ENCODE results near the gene GIMAP6.

Gene GIMAP6

GRCh38 chr7:150654692-150655091, 22.5 kb upstream of the GIMAP6 start:
- H3K4me3 ChIP-seq (replicated peaks; ENCODE audit: insufficient read depth, low read length) = no peak overlapping the region
- no peak overlapping the region for H3K27ac ChIP-seq (replicated peaks)
- TF ChIP-seq POLR2AphosphoS5 (IDR thresholded peaks at IDR 0.05; ENCODE audit: low read depth) = no peak
- TF ChIP-seq SPI1 (IDR thresholded peaks at IDR 0.05; ENCODE audit: borderline replicate concordance, low read depth) = no peak
- H3K27me3 ChIP-seq (ENCODE audit: insufficient read depth, poor library complexity, severe bottlenecking) = no peaks in the 10 kb centered on the region
- no peak for DNase-seq (ENCODE audit: low read depth in 1 of 2, low spot score in 1 of 2)

- Histone ChIP-seq H3K4me3 (replicated peaks; ENCODE audit: insufficient read depth, low read length) (no peak overlapping the region), H3K27ac (replicated peaks) (no peak overlapping the region)
Measured at GRCh38 chr7:150649080-150649385, 16.8 kb upstream of the GIMAP6 start.

GRCh38 chr7:150648353-150649079, 16.3 kb upstream of the GIMAP6 start:
- Histone ChIP-seq H3K27ac (replicated peaks) (no peak overlapping the region), H3K27me3 (ENCODE audit: insufficient read depth, poor library complexity, severe bottlenecking) (no peaks in the 10 kb centered on the region), H3K4me3 (replicated peaks; ENCODE audit: insufficient read depth, low read length) (no peak overlapping the region)
- no peak for DNase-seq (ENCODE audit: low read depth in 1 of 2, low spot score in 1 of 2)
- TF ChIP-seq GABPA (IDR thresholded peaks at IDR 0.05; ENCODE audit: low read depth) (no peak), POLR2AphosphoS5 (IDR thresholded peaks at IDR 0.05; ENCODE audit: low read depth) (no peak), SPI1 (IDR thresholded peaks at IDR 0.05; ENCODE audit: borderline replicate concordance, low read depth) (no peak)
- TF ChIP-seq, protein P1, sequence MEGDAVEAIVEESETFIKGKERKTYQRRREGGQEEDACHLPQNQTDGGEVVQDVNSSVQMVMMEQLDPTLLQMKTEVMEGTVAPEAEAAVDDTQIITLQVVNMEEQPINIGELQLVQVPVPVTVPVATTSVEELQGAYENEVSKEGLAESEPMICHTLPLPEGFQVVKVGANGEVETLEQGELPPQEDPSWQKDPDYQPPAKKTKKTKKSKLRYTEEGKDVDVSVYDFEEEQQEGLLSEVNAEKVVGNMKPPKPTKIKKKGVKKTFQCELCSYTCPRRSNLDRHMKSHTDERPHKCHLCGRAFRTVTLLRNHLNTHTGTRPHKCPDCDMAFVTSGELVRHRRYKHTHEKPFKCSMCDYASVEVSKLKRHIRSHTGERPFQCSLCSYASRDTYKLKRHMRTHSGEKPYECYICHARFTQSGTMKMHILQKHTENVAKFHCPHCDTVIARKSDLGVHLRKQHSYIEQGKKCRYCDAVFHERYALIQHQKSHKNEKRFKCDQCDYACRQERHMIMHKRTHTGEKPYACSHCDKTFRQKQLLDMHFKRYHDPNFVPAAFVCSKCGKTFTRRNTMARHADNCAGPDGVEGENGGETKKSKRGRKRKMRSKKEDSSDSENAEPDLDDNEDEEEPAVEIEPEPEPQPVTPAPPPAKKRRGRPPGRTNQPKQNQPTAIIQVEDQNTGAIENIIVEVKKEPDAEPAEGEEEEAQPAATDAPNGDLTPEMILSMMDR (IDR thresholded peaks at IDR 0.05; ENCODE audit: insufficient read depth, low read length) = no peak
- TF ChIP-seq, protein P2, sequence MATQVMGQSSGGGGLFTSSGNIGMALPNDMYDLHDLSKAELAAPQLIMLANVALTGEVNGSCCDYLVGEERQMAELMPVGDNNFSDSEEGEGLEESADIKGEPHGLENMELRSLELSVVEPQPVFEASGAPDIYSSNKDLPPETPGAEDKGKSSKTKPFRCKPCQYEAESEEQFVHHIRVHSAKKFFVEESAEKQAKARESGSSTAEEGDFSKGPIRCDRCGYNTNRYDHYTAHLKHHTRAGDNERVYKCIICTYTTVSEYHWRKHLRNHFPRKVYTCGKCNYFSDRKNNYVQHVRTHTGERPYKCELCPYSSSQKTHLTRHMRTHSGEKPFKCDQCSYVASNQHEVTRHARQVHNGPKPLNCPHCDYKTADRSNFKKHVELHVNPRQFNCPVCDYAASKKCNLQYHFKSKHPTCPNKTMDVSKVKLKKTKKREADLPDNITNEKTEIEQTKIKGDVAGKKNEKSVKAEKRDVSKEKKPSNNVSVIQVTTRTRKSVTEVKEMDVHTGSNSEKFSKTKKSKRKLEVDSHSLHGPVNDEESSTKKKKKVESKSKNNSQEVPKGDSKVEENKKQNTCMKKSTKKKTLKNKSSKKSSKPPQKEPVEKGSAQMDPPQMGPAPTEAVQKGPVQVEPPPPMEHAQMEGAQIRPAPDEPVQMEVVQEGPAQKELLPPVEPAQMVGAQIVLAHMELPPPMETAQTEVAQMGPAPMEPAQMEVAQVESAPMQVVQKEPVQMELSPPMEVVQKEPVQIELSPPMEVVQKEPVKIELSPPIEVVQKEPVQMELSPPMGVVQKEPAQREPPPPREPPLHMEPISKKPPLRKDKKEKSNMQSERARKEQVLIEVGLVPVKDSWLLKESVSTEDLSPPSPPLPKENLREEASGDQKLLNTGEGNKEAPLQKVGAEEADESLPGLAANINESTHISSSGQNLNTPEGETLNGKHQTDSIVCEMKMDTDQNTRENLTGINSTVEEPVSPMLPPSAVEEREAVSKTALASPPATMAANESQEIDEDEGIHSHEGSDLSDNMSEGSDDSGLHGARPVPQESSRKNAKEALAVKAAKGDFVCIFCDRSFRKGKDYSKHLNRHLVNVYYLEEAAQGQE (IDR thresholded peaks at IDR 0.05; ENCODE audit: insufficient replicate concordance, low read depth) = no peak

More at GRCh38 chr7:150649080-150649385, 16.8 kb upstream of the GIMAP6 start:
- no peaks in the 10 kb centered on the region for H3K27me3 ChIP-seq (ENCODE audit: insufficient read depth, poor library complexity, severe bottlenecking)
- no peak for DNase-seq (ENCODE audit: low read depth in 1 of 2, low spot score in 1 of 2)
- TF ChIP-seq, protein P1 (IDR thresholded peaks at IDR 0.05; ENCODE audit: insufficient read depth, low read length) = no peak
- TF ChIP-seq, protein P2 (IDR thresholded peaks at IDR 0.05; ENCODE audit: insufficient replicate concordance, low read depth) = no peak
- TF ChIP-seq POLR2AphosphoS5 (IDR thresholded peaks at IDR 0.05; ENCODE audit: low read depth) = no peak
- TF ChIP-seq SPI1 (IDR thresholded peaks at IDR 0.05; ENCODE audit: borderline replicate concordance, low read depth) = no peak
- TF ChIP-seq GABPA (IDR thresholded peaks at IDR 0.05; ENCODE audit: low read depth) = no peak

DNA sequence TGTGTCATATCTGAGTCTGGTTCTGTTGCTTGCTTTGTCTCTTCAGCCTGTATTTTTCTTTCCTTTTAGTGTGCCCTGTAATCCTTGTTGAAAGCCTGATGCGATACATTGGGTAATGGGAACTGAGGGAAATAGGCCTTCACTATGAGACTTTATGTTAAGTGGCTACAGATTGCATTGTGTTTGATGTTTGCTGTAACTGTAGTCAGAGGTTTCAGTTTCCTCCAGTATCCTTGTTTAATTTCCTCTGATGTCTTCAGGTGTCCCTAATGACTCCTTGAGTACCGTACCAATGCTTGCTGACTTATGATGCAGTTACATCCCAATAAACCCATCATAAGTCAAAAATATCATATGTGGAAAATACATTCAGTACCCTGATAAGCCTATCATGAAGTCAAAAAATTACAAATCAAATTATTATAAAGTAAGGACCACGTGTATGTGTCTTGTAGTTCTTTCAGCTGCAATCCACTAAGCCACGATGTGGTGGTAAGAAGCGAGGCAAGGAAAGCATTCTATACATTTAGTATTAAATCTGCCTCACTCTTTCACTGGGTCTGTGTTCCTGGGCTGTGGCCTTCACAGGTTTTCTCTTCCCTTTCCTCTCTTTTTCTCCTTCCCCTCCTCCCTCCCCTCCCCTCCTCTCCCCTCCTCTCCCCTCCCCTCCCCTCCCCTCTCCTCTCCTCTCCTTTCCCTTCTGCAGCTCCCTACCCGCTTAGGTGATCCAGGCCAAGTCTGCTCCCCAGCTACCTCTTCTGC, 13.3 kb upstream of the GIMAP6 start:
- H3K4me3 ChIP-seq (replicated peaks; ENCODE audit: insufficient read depth, low read length) = no peak overlapping the region
- no peak for DNase-seq (ENCODE audit: low read depth in 1 of 2, low spot score in 1 of 2)
- H3K27me3 ChIP-seq (ENCODE audit: insufficient read depth, poor library complexity, severe bottlenecking) = no peaks in the 10 kb centered on the region
- H3K27ac ChIP-seq (replicated peaks) = no peak overlapping the region
- TF ChIP-seq, protein P2 (IDR thresholded peaks at IDR 0.05; ENCODE audit: insufficient replicate concordance, low read depth) = no peak
- TF ChIP-seq POLR2AphosphoS5 (IDR thresholded peaks at IDR 0.05; ENCODE audit: low read depth) (no peak), GABPA (IDR thresholded peaks at IDR 0.05; ENCODE audit: low read depth) (no peak), SPI1 (IDR thresholded peaks at IDR 0.05; ENCODE audit: borderline replicate concordance, low read depth) (no peak)
- TF ChIP-seq, protein P1 (IDR thresholded peaks at IDR 0.05; ENCODE audit: insufficient read depth, low read length) = no peak

All from HL-60 (cell line).